ENCODE measurements around the gene NPAS1. TPM values are rescaled to one million over a fixed set of nuclear protein-coding genes. Genes with fewer than 3 reads are reported as not detected.

NPAS1 gene
- total and polyA plus RNA-seq, 2 experiments from 2014 or later = 0.23 to 4.5 TPM

GRCh38 chr19:46999377-46999776 lies 20.3 kb upstream of the NPAS1 start:
- Histone ChIP-seq H4K20me1 (ENCODE audit: insufficient read depth, poor library complexity, severe bottlenecking) (peaks cover 4% of the 10 kb centered on the region), H3K4me3 (no peak overlapping the region), H3K79me2 (no peaks in the 10 kb centered on the region), H3K27ac (no peak overlapping the region), H3K27me3 (no peaks in the 10 kb centered on the region), H3K9me2 (replicated peaks; ENCODE audit: insufficient read depth) (no peaks in the 10 kb centered on the region), H3K4me2 (no peak overlapping the region), H2AFZ (no peak overlapping the region), H3K9me3 (ENCODE audit: low read depth) (no peaks in the 10 kb centered on the region), H3K36me3 (replicated peaks; ENCODE audit: insufficient read depth, low read depth) (no peaks in the 10 kb centered on the region), H3K4me1 (ENCODE audit: insufficient read depth) (no peaks in the 10 kb centered on the region)
- TF ChIP-seq EZH2phosphoT487 (IDR thresholded peaks at IDR 0.05; ENCODE audit: low read depth, severe bottlenecking, unreplicated experiment) = no peak
- DNase-seq (ENCODE audit: low spot score) = no peak
- WGBS (ENCODE audit: low lambda C conversion rate, missing lambda C conversion rate) = 97% methylated on average over 7 of the region's 7 CpGs

GRCh38 chr19:46999878-47000277 lies 19.8 kb upstream of the NPAS1 start:
- H3K4me1 ChIP-seq (ENCODE audit: insufficient read depth) = no peaks in the 10 kb centered on the region
- no peaks in the 10 kb centered on the region for H3K36me3 ChIP-seq (replicated peaks; ENCODE audit: insufficient read depth, low read depth)

GRCh38 chr19:47000373-47000772 lies 19.3 kb upstream of the NPAS1 start:
- 96% methylated on average over 18 of the region's 18 CpGs for WGBS (ENCODE audit: low lambda C conversion rate, missing lambda C conversion rate)
- H3K36me3 ChIP-seq (replicated peaks; ENCODE audit: insufficient read depth, low read depth) = no peaks in the 10 kb centered on the region

More at GRCh38 chr19:46999878-47000277, 19.8 kb upstream of the NPAS1 start:
- no peaks in the 10 kb centered on the region for H3K9me2 ChIP-seq (replicated peaks; ENCODE audit: insufficient read depth)
- 96% methylated on average over 14 of the region's 14 CpGs for WGBS (ENCODE audit: low lambda C conversion rate, missing lambda C conversion rate)
- TF ChIP-seq CTCF (IDR thresholded peaks at IDR 0.05; ENCODE audit: poor library complexity) = no peak
- TF ChIP-seq EZH2phosphoT487 (IDR thresholded peaks at IDR 0.05; ENCODE audit: low read depth, severe bottlenecking, unreplicated experiment) = no peak
- TF ChIP-seq EZH2 (IDR thresholded peaks at IDR 0.05; ENCODE audit: borderline replicate concordance) = no peak
- no peaks in the 10 kb centered on the region for H3K27me3 ChIP-seq
- no peak for DNase-seq (ENCODE audit: low spot score)
- no peak overlapping the region for H3K4me3 ChIP-seq
- H4K20me1 ChIP-seq (ENCODE audit: insufficient read depth, poor library complexity, severe bottlenecking) = peaks cover under 1% of the 10 kb centered on the region
- H2AFZ ChIP-seq = no peak overlapping the region
- H3K9me3 ChIP-seq (ENCODE audit: low read depth) = no peaks in the 10 kb centered on the region
- no peaks in the 10 kb centered on the region for H3K79me2 ChIP-seq
- H3K4me2 ChIP-seq = no peak overlapping the region
- no peak overlapping the region for H3K27ac ChIP-seq

GRCh38 chr19:47001584-47001983 lies 18.1 kb upstream of the NPAS1 start:
- H3K27ac ChIP-seq = no peak overlapping the region
- H3K9me3 ChIP-seq (ENCODE audit: low read depth) = no peaks in the 10 kb centered on the region
- H3K9me2 ChIP-seq (replicated peaks; ENCODE audit: insufficient read depth) = no peaks in the 10 kb centered on the region
- no peak overlapping the region for H2AFZ ChIP-seq
- no peak for DNase-seq (ENCODE audit: low spot score)
- 97% methylated on average over 11 of the region's 11 CpGs for WGBS (ENCODE audit: low lambda C conversion rate, missing lambda C conversion rate)
- H3K36me3 ChIP-seq (replicated peaks; ENCODE audit: insufficient read depth, low read depth) = no peaks in the 10 kb centered on the region
- no peaks in the 10 kb centered on the region for H3K27me3 ChIP-seq
- H3K4me1 ChIP-seq (ENCODE audit: insufficient read depth) = no peaks in the 10 kb centered on the region
- no peaks in the 10 kb centered on the region for H4K20me1 ChIP-seq (ENCODE audit: insufficient read depth, poor library complexity, severe bottlenecking)
- TF ChIP-seq EZH2phosphoT487 (IDR thresholded peaks at IDR 0.05; ENCODE audit: low read depth, severe bottlenecking, unreplicated experiment) = no peak
- no peak for TF ChIP-seq EZH2 (IDR thresholded peaks at IDR 0.05; ENCODE audit: borderline replicate concordance)
- no peak for TF ChIP-seq CTCF (IDR thresholded peaks at IDR 0.05; ENCODE audit: poor library complexity)
- no peak overlapping the region for H3K4me2 ChIP-seq
- H3K79me2 ChIP-seq = no peaks in the 10 kb centered on the region
- no peak overlapping the region for H3K4me3 ChIP-seq

More at GRCh38 chr19:47000373-47000772, 19.3 kb upstream of the NPAS1 start:
- Histone ChIP-seq H3K27me3 (no peaks in the 10 kb centered on the region), H3K4me3 (no peak overlapping the region), H4K20me1 (ENCODE audit: insufficient read depth, poor library complexity, severe bottlenecking) (no peaks in the 10 kb centered on the region), H2AFZ (no peak overlapping the region), H3K4me2 (no peak overlapping the region), H3K27ac (no peak overlapping the region), H3K9me2 (replicated peaks; ENCODE audit: insufficient read depth) (no peaks in the 10 kb centered on the region), H3K9me3 (ENCODE audit: low read depth) (no peaks in the 10 kb centered on the region), H3K79me2 (no peaks in the 10 kb centered on the region), H3K4me1 (ENCODE audit: insufficient read depth) (no peaks in the 10 kb centered on the region)
- no peak for TF ChIP-seq CTCF (IDR thresholded peaks at IDR 0.05; ENCODE audit: poor library complexity)
- no peak for DNase-seq (ENCODE audit: low spot score)
